NCI-H226 (cell line): ENCODE results near the gene ERI2.
"Not testable (repeated sequence)": the region's sequence is repeated elsewhere in the genome, so short reads cannot be mapped to it uniquely, and the experiment has no call there.

Source experiments
- DNase-seq: peaks from one replicate; pipeline ENCODE4 v3.0.0-alpha.2; 2015

ERI2 gene

GRCh38 chr16:20762404-20763123 lies 43.7 kb downstream of the ERI2 start:
- DNase-seq: no peak

GRCh38 chr16:20761175-20761574 lies 45.1 kb downstream of the ERI2 start:
- DNase-seq: no peak

- no peak for DNase-seq
Observed at GRCh38 chr16:20760346-20760745, 45.9 kb downstream of the ERI2 start.

- DNase-seq: not testable (repeated sequence)
Observed at GRCh38 chr16:20755799-20756198, 50.5 kb downstream of the ERI2 start.

- no peak for DNase-seq
Observed at GRCh38 chr16:20755238-20755637, 51.0 kb downstream of the ERI2 start.

- no peak for DNase-seq
Observed at GRCh38 chr16:20753727-20754126, 52.5 kb downstream of the ERI2 start.

- no peak for DNase-seq
Observed at GRCh38 chr16:20750558-20750957, 55.7 kb downstream of the ERI2 start.

GRCh38 chr16:20749474-20749873 lies 56.8 kb downstream of the ERI2 start:
- no peak for DNase-seq

- no peak for DNase-seq
Observed at GRCh38 chr16:20747030-20747816, 59.0 kb downstream of the ERI2 start.

GRCh38 chr16:20746461-20746860 lies 59.8 kb downstream of the ERI2 start:
- DNase-seq: no peak
